IgD-negative memory B cell (primary cell): ENCODE data around the gene ISOC1. TPM values are rescaled to one million over a fixed set of nuclear protein-coding genes. Genes with fewer than 3 reads are reported as not detected.

ENCODE experiments used
- H3K27ac Mint-ChIP-seq, 3 donors: one replicate each; pipeline ENCODE4 v1.8.0; 2020 to 2022; ENCODE audit warnings: mild to moderate bottlenecking in 3 of 3, mixed read lengths in 3 of 3, moderate library complexity in 1 of 3
- H3K27me3 Mint-ChIP-seq: one replicate; pipeline ENCODE4 v1.8.0; 2021; ENCODE audit warnings: mixed read lengths
- H3K36me3 Mint-ChIP-seq: one replicate; pipeline ENCODE4 v1.8.0; 2020; ENCODE audit warnings: mild to moderate bottlenecking, mixed read lengths
- H3K4me1 Mint-ChIP-seq, 3 donors: one replicate each; pipeline ENCODE4 v1.8.0; 2020 to 2022; ENCODE audit warnings: mixed read lengths in 3 of 3, mild to moderate bottlenecking in 1 of 3
- H3K4me3 Mint-ChIP-seq, 4 donors: one replicate each; pipeline ENCODE4 v1.8.0; 2020 to 2022; ENCODE audit warnings: mild to moderate bottlenecking in 4 of 4, mixed read lengths in 4 of 4, moderate library complexity in 3 of 4
- H3K9me3 Mint-ChIP-seq, 3 donors: one replicate each; pipeline ENCODE4 v1.8.0; 2020 to 2021; ENCODE audit warnings: mixed read lengths in 3 of 3, mild to moderate bottlenecking in 1 of 3
- polyA plus RNA-seq: library from polyadenylated mRNA; unstranded; fragments of 300-500 nt; fragmentation: Illumina TruSeq; gene quantifications from one replicate; pipeline ENCODE4 v1.2.3, GENCODE V29; 2021

Gene ISOC1
- polyA plus RNA-seq, 1 donor from 2014 or later, result 19.7 TPM

DNA sequence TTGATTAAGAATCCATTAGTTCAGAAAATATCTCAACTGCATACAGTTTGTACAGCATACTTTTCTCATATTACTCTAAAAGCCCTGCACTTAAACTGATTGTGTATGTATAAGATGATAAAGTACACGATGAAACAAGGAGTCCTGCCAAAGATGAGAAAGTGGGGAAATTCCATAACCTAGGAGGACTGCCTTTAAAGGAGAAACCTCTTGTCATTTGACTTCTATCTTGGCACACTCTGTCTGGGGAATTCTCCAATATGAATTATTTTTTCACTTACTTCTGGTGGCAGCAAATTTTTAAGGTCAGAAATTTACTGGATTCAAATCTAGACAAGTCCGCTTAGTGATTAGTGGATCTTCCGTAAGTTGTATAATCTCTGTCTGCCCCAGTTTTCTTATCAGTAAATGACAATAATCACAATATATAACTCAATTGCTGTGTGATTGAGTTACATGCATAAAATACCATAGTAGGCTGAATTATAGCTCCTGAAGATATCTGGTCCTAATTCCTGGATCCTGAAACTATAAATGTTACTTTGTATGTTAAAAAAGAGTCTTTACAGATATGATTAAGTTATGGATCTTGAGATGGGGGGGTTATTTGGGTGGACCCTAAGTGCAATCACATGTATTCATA is 17.0 kb upstream of the ISOC1 start:
- Mint-ChIP-seq H3K27ac (no peak overlapping the region), H3K9me3 (no peaks in the 10 kb centered on the region), H3K4me3 (no peak overlapping the region), H3K27me3 (no peaks in the 10 kb centered on the region), H3K36me3 (no peaks in the 10 kb centered on the region), H3K4me1 (no peaks in the 10 kb centered on the region)

DNA sequence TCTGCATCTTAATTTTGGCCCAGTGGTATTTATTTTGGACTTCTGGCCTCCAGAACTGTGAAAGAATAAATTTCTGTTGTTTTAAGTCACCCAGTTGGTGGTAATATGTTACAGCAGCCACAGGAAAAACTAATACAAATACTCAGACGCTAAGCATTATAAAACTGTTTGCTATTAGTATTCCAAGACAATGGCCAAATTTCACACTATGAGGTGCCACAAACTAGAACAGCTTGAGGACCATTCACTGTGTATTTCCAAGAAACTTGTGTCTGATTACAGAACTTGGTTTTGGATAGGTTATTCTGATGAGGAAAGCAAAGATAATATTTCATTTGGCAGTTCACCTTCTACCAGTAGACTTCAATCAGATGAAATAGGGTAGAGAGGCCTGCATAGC is 16.3 kb upstream of the ISOC1 start:
- Mint-ChIP-seq H3K36me3 (no peaks in the 10 kb centered on the region), H3K9me3 (no peaks in the 10 kb centered on the region), H3K27ac (peak overlapping the region in 1 of 3 donors; percentile 27), H3K4me3 (no peak overlapping the region), H3K27me3 (no peaks in the 10 kb centered on the region), H3K4me1 (no peaks in the 10 kb centered on the region)

DNA sequence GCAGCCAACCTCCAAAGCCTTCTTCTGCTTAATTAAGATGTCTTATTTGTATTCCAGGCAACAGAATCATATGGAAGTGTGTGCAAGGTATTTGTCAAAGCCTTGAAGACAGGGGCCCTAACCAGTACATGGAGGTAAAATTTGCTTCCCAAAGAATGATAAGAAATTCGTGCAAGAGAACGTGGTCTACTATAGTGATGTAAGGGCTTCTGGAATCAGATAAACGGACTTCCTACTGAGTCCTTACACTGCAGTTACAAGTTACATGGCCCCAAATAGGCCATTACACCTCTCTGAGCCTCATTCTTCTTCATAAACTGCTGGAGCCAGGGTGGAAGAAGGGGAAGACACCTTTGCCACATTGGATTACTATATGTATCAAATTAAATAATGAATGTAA is 15.9 kb upstream of the ISOC1 start:
- Mint-ChIP-seq H3K9me3 (no peaks in the 10 kb centered on the region), H3K27ac (peak overlapping the region in 1 of 3 donors; percentile 27), H3K4me3 (no peak overlapping the region), H3K36me3 (no peaks in the 10 kb centered on the region), H3K27me3 (peaks cover 2% of the 10 kb centered on the region), H3K4me1 (no peaks in the 10 kb centered on the region)

DNA sequence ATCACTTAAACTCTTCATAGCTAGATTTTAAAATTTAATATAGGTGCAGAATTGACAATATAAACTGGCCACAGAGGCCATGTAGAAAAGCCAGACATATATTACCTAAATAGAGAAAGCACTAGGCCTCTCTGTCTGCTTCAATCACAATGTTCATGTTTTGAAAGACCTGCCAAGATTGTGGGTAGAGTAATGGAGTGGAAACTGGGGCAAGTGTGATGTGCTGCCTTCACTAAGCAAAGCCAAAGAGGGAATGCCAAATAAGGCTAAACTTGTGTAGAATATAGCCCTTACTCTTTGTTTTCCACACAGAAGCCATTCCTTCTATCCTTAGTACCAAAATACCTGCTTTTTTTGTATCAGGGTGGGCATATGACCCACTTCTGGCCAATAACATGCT is 15.1 kb upstream of the ISOC1 start:
- H3K27me3 Mint-ChIP-seq, result peaks cover 2% of the 10 kb centered on the region
- H3K27ac Mint-ChIP-seq, result no peak overlapping the region
- H3K4me1 Mint-ChIP-seq, result no peaks in the 10 kb centered on the region
- no peaks in the 10 kb centered on the region for H3K36me3 Mint-ChIP-seq
- no peaks in the 10 kb centered on the region for H3K9me3 Mint-ChIP-seq
- H3K4me3 Mint-ChIP-seq, result no peak overlapping the region

DNA sequence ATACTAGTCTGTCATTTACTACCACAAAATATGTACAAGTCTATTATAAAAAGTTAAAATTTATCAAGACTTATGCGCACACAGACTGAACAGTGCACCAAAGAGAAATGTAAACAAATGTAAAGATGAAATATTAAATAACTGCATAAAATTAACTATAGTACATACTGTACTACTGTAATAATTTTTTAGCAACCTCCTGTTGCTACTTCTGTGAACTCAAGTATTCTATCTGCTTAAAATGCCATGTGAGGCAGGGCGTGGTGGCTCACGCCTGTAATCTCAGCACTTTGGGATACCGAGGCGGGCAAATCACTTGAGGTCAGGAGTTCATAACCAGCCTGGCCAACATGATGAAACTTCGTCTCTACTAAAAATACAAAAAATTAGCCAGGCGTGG is 13.8 kb upstream of the ISOC1 start:
- H3K9me3 Mint-ChIP-seq, result no peaks in the 10 kb centered on the region
- no peak overlapping the region for H3K4me3 Mint-ChIP-seq
- no peaks in the 10 kb centered on the region for H3K4me1 Mint-ChIP-seq
- H3K27ac Mint-ChIP-seq, result no peak overlapping the region
- no peaks in the 10 kb centered on the region for H3K36me3 Mint-ChIP-seq
- peaks cover 3% of the 10 kb centered on the region for H3K27me3 Mint-ChIP-seq

DNA sequence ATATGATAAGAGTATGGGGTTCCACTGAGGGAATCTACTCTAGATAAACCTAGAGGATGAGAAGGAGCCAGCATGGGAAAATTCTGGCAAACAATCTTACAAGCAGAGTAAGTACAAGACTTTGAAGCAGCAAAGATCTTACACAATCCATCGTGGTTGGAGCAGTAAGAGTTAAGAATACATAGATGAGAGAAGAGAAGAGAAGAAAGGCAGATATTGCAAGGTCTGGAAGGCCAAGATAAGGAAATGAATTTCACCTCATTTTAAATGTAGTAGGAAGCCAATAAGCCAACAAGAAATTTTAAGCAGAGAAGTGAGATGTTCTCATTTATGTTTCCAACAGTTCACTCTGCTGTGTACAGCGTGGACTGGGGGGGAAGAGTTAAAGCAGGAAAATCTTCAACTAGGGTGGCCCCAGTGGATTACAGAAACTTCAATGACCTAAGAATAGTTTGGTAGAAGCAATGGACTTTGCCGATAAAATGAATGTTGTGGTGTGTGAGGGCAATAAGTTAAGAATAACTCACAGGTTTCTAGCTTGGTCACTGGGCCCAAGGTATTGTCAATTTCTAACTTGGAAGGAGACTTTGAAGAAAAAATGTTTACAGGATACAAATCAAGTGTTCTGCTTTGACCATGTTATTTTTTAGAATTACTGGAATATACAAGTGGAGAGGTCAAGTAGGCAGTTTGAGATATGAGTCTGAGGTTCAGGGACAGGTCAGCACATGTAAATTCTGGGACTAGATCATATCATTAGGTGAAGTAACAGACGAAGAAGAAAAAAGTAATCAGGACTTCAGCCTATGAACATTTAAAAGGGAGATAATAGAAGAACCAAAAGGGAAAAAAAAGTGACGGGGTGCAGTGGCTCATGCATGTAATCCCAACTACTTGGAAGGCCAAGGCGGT is 12.1 kb upstream of the ISOC1 start:
- Mint-ChIP-seq H3K4me1 (no peaks in the 10 kb centered on the region), H3K27ac (peak overlapping the region in 2 of 3 donors; percentile 6 to 8), H3K4me3 (no peak overlapping the region), H3K36me3 (no peaks in the 10 kb centered on the region), H3K27me3 (peaks cover 3% of the 10 kb centered on the region), H3K9me3 (no peaks in the 10 kb centered on the region)

DNA sequence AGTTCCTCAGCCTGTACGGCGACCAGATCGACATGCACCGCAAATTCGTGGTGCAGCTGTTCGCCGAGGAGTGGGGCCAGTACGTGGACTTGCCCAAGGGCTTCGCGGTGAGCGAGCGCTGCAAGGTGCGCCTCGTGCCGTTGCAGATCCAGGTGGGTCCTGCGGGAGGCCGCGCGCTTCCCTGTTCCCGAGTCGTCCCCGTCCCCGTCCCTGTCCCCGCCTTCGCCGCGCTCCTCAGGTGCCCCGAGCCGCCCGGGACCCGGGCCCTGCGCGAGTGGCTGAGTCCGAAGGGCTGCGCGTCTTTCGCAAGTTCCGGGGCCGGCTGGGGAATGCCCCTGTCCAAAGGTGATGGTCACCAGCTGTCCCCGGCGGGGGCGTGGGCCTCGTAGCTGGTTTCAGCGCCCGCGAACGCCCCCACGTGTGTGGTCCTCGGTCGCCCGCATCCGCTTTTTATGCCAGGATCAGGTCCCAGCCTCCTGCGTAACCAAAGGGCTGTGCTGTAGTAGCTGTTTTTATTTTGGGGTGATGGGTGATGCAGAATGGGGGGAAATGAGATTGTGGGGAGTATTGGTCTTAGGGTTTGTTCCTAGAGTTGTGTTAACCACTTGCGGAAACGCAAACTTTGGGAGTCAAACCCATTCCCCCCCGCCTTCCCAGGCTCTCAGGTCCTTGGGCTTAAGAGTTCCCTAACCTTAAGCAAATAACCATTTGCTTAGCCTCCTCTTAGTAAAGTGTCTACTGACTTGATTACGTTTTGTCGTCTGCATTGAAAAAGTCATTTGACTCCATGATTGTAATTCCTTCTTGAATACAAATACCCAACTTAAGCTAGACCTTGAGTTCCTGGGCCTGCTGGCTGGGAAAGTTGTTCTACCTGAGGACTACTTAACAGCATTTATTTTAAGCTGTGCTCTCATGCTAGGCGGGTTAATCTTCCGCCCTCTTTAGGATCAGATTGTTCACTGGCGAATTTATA is 663 bp downstream of the ISOC1 start:
- no peaks in the 10 kb centered on the region for H3K9me3 Mint-ChIP-seq
- peak overlapping the region; percentile 90 to 93 (median 92) for H3K4me3 Mint-ChIP-seq
- peak overlapping the region; percentile 38 to 72 (median 60) for H3K27ac Mint-ChIP-seq
- H3K4me1 Mint-ChIP-seq, result peaks cover 15 to 18% (median 16%) of the 10 kb centered on the region in 3 donors
- H3K36me3 Mint-ChIP-seq, result peaks cover 1% of the 10 kb centered on the region
- peaks cover 4% of the 10 kb centered on the region for H3K27me3 Mint-ChIP-seq

DNA sequence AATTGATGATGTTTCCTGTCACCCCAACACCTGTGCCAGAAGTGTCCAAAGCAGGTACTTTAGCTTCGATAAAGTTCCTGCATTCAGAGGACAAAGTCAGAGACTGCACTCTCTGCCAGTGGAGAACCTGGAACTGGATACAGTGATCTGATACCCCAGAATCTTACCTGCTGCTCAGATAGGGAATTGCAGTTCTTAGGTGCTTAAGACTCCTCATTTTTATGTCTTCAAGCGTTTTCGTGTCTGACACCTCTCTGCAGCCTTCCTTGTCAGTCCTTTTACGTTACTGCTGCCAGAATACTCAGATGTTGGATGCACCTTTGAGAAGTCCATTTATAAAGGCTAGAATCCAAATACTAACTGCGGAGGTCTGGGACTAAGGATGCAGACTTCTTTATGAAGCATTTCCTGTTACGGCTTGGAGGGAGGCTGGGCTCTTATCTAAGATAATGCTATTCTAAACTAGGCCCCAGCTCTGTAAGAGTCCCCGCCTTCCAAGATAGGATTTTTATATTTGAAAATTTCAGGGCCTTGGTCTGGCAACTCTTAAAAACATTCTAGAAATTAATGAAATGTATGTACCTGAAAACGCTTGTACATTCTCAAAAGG is 1.9 kb downstream of the ISOC1 start:
- Mint-ChIP-seq H3K4me1 (peaks cover 15 to 18% (median 16%) of the 10 kb centered on the region in 3 donors), H3K36me3 (peaks cover 1% of the 10 kb centered on the region), H3K27me3 (no peaks in the 10 kb centered on the region), H3K9me3 (no peaks in the 10 kb centered on the region), H3K27ac (no peak overlapping the region), H3K4me3 (peak overlapping the region; percentile 34 to 92 (median 62))

DNA sequence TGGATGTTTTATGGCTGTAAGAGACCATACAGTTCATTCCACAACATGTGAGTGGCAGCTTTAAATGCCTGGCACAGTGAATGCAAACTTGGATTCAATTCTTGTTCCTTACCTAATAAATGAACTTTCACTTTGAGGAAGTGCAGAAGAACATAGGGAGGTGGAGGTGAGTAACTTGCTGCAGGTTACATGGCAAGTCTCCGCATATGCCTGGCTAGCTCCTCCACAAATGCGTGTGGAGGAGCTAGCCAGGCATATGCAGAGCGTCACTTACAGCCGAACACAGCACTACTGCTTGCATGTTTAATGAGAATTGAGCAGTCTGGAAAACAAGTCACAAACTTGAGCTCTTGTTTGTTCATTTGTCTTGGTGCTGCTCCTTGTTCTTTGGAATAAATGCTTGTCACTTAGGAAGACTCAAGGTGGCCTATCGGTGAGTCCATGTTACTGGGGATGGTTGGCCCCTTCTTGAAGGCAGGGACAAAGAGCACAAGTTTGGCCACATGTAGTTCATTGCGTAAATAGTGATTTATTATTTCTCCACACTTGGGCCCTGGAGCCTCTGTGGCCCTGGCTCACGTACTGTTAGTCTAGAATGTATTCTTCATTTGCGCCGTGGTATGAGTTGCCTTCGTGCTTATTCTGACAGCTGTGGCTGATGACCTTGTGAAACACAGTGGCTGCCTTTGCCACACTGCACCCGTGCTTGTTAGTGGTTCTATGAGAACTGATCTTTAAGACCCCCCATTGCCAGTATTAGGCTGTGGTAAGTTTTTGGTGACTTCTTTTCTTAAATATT is 3.1 kb downstream of the ISOC1 start:
- Mint-ChIP-seq H3K27me3 (no peaks in the 10 kb centered on the region), H3K4me1 (peaks cover 17 to 22% (median 18%) of the 10 kb centered on the region in 3 donors), H3K9me3 (no peaks in the 10 kb centered on the region), H3K27ac (no peak overlapping the region), H3K4me3 (peak overlapping the region in 2 of 4 donors; percentile 5 to 92), H3K36me3 (peaks cover 1% of the 10 kb centered on the region)

DNA sequence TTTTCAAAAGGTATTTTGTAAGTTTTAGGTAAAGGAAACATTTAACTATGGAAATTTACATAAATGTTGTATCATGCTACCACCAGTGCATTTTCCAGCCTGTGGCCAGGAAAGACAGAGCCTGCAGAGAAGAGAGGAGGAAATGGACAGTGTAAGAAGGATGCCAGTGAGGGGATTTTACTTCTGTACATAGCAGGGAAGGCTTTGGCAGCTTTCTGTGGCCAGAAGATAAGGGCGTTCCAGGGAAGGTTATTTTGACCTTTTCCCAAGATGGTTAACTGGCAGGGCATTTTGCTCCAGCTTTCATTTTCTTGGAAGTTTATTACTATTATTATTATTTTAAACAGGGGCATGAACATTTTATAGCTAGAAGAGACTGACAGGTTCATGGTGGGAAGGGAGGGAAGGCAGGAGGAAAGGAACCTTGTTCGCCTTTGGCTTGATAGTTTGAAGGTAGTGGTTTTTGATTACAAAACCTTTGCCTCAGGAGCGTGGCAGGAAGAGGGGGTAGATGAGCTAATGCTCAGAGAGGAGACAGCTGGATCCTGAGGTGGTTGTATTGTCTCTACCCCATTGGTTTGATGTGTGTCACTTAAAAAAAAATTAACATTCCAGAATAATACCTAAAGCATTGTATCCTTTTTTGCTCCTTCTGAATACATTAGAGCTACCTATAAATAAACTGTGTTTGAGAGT is 4.1 kb downstream of the ISOC1 start:
- no peak overlapping the region for H3K4me3 Mint-ChIP-seq
- no peak overlapping the region for H3K27ac Mint-ChIP-seq

DNA sequence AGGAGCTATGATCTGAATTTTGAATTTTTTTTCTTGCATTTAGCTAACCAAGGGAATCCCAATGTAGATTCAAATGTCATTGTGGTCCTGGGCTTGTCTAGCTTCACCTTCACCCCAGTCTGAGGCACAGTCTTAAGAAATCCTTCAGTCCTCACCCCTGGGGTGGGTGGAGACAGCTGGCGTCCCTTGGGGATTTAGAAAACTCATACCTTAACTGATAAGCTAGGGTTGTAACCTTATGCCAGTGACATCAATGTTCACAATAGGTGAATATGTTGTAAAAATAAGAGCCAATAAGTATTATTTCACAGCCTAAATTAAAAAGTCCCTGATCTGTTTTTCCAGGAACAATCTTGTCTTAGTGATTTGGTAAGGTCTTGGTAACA is 4.6 kb downstream of the ISOC1 start:
- no peak overlapping the region for H3K4me3 Mint-ChIP-seq
- H3K4me1 Mint-ChIP-seq, result peaks cover 14 to 19% (median 14%) of the 10 kb centered on the region in 3 donors
- no peak overlapping the region for H3K27ac Mint-ChIP-seq
- no peaks in the 10 kb centered on the region for H3K9me3 Mint-ChIP-seq
- peaks cover 1% of the 10 kb centered on the region for H3K36me3 Mint-ChIP-seq
- no peaks in the 10 kb centered on the region for H3K27me3 Mint-ChIP-seq

More for the DNA sequence above, 4.1 kb downstream of the ISOC1 start:
- H3K4me1 Mint-ChIP-seq, result peaks cover 17 to 22% (median 18%) of the 10 kb centered on the region in 3 donors
- peaks cover 1% of the 10 kb centered on the region for H3K36me3 Mint-ChIP-seq
- no peaks in the 10 kb centered on the region for H3K27me3 Mint-ChIP-seq
- H3K9me3 Mint-ChIP-seq, result no peaks in the 10 kb centered on the region

DNA sequence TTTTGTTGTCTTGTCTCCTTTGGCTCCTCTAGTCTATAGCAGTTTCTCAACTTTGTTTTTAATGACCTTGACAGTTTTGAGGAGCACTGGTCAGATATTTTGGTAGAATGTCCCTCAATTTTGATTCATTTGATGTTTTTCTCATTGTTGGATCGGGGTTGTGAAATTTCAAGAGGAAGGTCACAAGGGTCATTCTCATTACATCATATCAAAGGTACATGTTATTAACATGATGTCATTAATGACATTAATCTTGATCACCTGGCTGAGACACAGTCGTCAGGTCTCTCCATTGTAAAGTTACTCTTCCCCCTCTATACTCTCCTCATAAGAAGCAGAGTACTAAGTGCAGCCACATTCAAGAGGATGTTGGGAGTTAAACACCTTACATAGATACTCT is 7.2 kb downstream of the ISOC1 start:
- no peaks in the 10 kb centered on the region for H3K9me3 Mint-ChIP-seq
- H3K4me3 Mint-ChIP-seq, result peak overlapping the region in 1 of 4 donors; percentile 15
- H3K27me3 Mint-ChIP-seq, result no peaks in the 10 kb centered on the region
- H3K4me1 Mint-ChIP-seq, result peaks cover 5 to 9% (median 9%) of the 10 kb centered on the region in 3 donors
- peaks cover 8% of the 10 kb centered on the region for H3K36me3 Mint-ChIP-seq
- H3K27ac Mint-ChIP-seq, result no peak overlapping the region

DNA sequence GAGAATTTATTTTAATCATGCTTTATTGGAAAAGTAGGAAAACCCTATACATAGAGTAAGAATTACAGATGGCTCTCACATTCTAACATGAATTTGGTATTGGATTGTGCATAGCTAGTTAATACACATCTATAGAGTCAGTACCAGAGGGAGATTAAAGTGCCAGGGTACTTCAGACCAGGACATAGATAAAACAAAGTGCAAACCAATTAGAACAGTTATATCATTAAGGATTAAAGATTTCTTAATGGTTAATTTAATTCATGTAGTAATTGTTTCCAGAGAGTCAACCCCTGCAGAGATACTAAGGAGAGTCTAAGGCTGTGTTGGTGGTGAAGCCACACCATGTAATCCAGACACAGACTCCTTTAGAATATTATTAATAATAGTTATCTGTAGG is 8.8 kb downstream of the ISOC1 start:
- no peak overlapping the region for H3K4me3 Mint-ChIP-seq
- H3K9me3 Mint-ChIP-seq, result no peaks in the 10 kb centered on the region
- H3K4me1 Mint-ChIP-seq, result peaks cover 2 to 5% (median 4%) of the 10 kb centered on the region in 3 donors
- H3K36me3 Mint-ChIP-seq, result peaks cover 12% of the 10 kb centered on the region
- no peaks in the 10 kb centered on the region for H3K27me3 Mint-ChIP-seq
- no peak overlapping the region for H3K27ac Mint-ChIP-seq
